WERI-Rb-1 (cell line): ENCODE measurements around the gene FGF22.
"Not testable (repeated sequence)": the region's sequence is repeated elsewhere in the genome, so short reads cannot be mapped to it uniquely, and the experiment has no call there.

Experiments used
- DNase-seq: peaks from one replicate; pipeline ENCODE4 v3.0.0-alpha.2; 2020
- H3K27ac ChIP-seq: fragments of 250-450 bp; sonication (Bioruptor Pico); 2 replicates; pipeline ENCODE4 v1.5.1; 2020; ENCODE audit warnings: mild to moderate bottlenecking, moderate library complexity
- H3K27me3 ChIP-seq: fragments of 250-450 bp; sonication (Bioruptor Pico); 2 replicates; pipeline ENCODE4 v1.5.1; 2021; ENCODE audit warnings: mild to moderate bottlenecking, low read depth, moderate library complexity; ENCODE audit not compliant: insufficient read depth, severe bottlenecking
- H3K36me3 ChIP-seq: fragments of 250-450 bp; sonication (Bioruptor Pico); 2 replicates; pipeline ENCODE4 v1.5.1; 2020; ENCODE audit warnings: mild to moderate bottlenecking, moderate library complexity
- H3K4me3 ChIP-seq: 2 replicates; pipeline ENCODE4 v1.5.1; 2011; ENCODE audit warnings: low read depth, mild to moderate bottlenecking, control low read depth, low read length
- H3K9me3 ChIP-seq: fragments of 250-450 bp; sonication (Bioruptor Pico); 2 replicates; pipeline ENCODE4 v1.5.1; 2021; ENCODE audit warnings: mild to moderate bottlenecking, moderate library complexity; ENCODE audit not compliant: severe bottlenecking
- TF ChIP-seq, protein P1 (sequence below): IDR thresholded peaks from 2 replicates; pipeline ENCODE4 v1.5.1; 2011; ENCODE audit warnings: low read depth, mild to moderate bottlenecking, control low read depth, inconsistent platforms, low read length

The FGF22 gene

DNA sequence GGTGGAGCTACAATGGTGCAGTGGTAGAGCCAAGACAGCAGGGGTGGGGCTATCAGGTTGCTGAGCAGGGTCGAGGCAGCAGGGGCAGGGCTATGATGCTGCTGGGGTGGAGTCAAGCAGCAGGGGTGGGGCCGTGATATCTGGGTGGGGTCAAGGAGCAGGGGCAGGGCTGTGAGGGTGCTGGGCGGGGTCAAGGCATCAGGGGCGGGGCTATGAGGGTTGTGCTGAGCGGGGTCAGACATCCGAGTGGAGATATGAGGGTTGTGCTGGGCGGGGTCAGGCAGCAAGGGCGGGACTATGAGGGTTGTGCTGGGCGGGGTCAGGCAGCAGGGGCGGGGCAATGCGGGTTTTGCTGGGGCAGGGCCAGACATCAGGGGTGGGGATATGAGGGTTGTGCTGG, 35.3 kb upstream of the FGF22 start:
- TF ChIP-seq, protein P1, sequence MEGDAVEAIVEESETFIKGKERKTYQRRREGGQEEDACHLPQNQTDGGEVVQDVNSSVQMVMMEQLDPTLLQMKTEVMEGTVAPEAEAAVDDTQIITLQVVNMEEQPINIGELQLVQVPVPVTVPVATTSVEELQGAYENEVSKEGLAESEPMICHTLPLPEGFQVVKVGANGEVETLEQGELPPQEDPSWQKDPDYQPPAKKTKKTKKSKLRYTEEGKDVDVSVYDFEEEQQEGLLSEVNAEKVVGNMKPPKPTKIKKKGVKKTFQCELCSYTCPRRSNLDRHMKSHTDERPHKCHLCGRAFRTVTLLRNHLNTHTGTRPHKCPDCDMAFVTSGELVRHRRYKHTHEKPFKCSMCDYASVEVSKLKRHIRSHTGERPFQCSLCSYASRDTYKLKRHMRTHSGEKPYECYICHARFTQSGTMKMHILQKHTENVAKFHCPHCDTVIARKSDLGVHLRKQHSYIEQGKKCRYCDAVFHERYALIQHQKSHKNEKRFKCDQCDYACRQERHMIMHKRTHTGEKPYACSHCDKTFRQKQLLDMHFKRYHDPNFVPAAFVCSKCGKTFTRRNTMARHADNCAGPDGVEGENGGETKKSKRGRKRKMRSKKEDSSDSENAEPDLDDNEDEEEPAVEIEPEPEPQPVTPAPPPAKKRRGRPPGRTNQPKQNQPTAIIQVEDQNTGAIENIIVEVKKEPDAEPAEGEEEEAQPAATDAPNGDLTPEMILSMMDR, result no peak
- DNase-seq, result peak; percentile 52
- H3K27ac ChIP-seq, result no peak overlapping the region

DNA sequence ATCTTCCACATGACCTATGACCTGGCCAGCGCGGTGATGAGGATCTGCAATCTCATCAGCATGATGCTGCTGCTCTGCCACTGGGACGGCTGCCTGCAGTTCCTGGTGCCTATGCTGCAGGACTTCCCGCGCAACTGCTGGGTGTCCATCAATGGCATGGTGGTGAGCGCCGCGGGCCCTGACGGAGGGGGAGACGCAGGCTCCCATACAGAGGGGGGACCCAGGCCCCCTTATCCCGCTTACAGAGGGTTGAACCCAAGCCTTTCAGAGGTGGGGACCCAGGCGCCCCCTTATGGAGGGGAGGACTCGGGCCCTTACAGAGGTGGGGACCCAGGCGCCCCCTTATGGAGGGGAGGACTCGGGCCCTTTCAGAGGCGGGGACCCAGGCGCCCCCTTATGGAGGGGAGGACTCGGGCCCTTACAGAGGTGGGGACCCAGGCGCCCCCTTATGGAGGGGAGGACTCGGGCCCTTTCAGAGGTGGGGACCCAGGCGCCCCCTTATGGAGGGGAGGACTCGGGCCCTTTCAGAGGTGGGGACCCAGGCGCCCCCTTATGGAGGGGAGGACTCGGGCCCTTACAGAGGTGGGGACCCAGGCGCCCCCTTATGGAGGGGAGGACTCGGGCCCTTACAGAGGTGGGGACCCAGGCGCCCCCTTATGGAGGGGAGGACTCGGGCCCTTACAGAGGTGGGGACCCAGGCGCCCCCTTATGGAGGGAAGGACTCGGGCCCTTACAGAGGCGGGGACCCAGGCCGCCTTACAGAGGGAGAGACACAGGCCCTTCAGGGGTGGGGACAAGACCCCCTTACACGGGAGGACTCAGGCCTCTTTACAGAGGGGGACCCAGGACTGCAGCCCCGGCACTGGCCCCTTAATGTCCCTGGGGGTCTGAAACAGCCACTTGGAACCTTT, 34.4 kb upstream of the FGF22 start:
- H3K27me3 ChIP-seq, H3K36me3 ChIP-seq, DNase-seq, H3K9me3 ChIP-seq, H3K27ac ChIP-seq, H3K4me3 ChIP-seq: not testable (repeated sequence)

More for the DNA sequence above, 35.3 kb upstream of the FGF22 start:
- H3K4me3 ChIP-seq, result no peak overlapping the region
- H3K36me3 ChIP-seq, result no peaks in the 10 kb centered on the region
- H3K27me3 ChIP-seq, result no peaks in the 10 kb centered on the region
- peaks cover 4% of the 10 kb centered on the region for H3K9me3 ChIP-seq

DNA sequence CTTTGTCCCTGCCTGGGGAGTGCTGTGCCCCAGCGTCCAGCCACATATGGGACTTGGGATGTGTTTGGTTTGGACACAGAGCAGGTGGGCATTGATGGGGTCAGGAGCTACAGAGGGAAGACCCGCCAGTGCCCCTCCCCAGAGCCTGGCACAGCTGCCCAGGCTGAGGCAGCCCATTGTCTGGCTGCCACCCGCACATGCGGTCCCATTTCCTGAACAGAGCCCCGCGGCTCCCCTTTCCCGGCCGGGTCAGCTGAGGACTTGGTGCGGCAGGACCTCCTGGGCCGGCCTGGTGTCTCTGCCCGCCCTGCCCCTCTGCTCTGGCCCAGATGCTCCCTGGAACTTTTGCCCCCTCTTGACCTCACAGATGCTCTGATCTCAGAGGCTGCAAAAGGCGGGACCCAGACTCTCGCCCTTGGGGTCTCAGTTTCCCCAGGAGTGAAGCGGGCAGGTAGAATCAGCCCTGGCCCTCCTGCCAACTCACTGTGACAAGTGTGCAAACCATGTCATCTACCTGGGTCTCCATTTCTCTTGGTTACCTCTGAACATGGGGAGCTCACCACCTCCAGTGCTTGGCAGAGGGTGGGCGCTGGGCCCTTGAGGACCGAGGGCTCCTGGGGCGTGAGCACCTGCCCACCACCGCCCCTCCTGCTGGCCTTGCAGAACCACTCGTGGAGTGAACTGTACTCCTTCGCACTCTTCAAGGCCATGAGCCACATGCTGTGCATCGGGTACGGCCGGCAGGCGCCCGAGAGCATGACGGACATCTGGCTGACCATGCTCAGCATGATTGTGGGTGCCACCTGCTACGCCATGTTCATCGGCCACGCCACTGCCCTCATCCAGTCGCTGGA, 32.2 kb upstream of the FGF22 start:
- 0 out of 2 replicates have a peak, but pooled peaks cover 3% of the 10 kb centered on the region for H3K36me3 ChIP-seq
- no peaks in the 10 kb centered on the region for H3K9me3 ChIP-seq
- no peak overlapping the region for H3K4me3 ChIP-seq
- no peak for DNase-seq
- no peak overlapping the region for H3K27ac ChIP-seq
- H3K27me3 ChIP-seq, result no peaks in the 10 kb centered on the region
- TF ChIP-seq, protein P1, result no peak

DNA sequence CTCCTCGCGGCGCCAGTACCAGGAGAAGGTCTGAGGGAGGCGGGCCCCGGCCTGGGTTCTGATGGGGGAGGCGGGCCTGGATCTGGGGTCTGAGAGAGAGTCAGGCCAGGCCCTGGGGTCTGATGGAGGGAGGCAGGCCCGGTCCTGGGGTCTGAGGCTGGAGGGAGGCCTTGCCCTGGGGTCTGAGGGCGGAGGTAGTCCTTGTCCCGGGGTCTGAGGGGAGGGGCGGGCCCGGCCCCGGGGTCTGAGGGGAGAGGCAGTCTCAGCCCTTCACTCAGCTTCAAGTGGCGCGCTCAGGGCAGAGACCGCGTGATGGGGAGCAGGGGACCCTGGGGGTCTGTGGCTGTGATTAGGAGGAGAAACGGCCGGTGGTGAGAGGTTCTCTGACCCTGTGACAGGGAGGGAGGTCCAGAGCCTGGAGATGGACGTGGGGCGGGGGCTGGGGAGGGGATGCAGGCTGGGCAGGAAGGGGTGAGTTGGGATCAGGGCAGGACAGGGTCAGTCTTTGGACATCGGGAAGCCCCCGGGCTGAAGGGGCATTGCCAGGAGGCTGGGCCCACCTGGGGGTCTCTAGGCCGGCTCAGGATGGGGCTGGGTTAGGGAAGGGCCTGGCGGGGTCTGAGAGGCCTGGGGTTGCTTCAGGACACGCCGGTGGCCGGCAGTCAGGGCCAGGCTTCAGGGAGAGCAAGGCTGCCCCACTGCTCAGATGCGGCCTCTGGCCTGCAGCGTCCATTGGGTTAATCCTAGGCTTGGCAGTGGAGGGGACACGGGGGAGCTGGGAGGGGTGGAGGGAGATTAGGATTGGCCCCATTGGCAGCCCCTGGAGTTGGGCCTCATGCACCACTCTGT, 31.3 kb upstream of the FGF22 start:
- DNase-seq, result peak; percentile 44
- Histone ChIP-seq H3K36me3 (peaks cover 7% of the 10 kb centered on the region), H3K27me3 (no peaks in the 10 kb centered on the region), H3K4me3 (no peak overlapping the region), H3K9me3 (no peaks in the 10 kb centered on the region), H3K27ac (no peak overlapping the region)
- TF ChIP-seq, protein P1, result no peak

DNA sequence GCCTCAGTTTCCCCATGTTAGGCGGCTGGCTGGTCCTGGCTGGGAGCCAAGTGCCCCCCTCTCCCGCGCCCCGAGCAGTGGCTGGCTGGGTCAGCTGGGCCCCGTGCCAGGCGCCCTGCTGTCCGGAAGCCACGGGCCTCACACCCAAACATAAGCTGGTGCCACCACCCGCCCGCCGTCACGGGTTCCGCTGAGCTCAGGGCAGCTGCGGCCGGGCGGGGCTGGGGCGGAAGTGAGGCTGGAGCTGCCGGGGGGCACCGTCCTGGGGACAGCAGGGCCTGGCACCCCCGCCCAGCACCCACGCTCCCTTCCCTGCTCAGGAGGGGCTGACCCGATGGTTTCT, 30.7 kb upstream of the FGF22 start:
- TF ChIP-seq, protein P1, result no peak
- H3K36me3 ChIP-seq, result peaks cover 7% of the 10 kb centered on the region
- H3K27me3 ChIP-seq, result no peaks in the 10 kb centered on the region
- no peaks in the 10 kb centered on the region for H3K9me3 ChIP-seq
- H3K4me3 ChIP-seq, result no peak overlapping the region
- DNase-seq, result no peak
- H3K27ac ChIP-seq, result no peak overlapping the region
